K562 (cell line): ENCODE results near the gene ANKLE2. TPM values are rescaled to one million over a fixed set of nuclear protein-coding genes. Genes with fewer than 3 reads are reported as not detected.

Source experiments
- ATAC-seq: fragments of 200-7000 bp; cut with Tn5 transposase; 3 replicates; pipeline ENCODE4 v1.9.1; 2020; ENCODE audit warnings: moderate library complexity
- BruUV-seq: library from RNA; stranded (reverse); fragments of 400-500 nt; replicated peaks from 2 replicates; lab custom pipeline; 2021; lab: Mats Ljungman, UMichigan
- CTCF ChIA-PET: fragments of 300-600 bp; formaldehyde crosslinking; extraction: SDS; loops from one replicate; lab custom pipeline; 2021; ENCODE audit warnings: low intra/inter-chr PET ratio; lab: Yijun Ruan, JAX
- POLR2A ChIA-PET: fragments of 300-600, 350-650 bp; sonication (Branson Sonifier 250); formaldehyde crosslinking; extraction: SDS; loops from one replicate; lab custom pipeline; 2021; ENCODE audit warnings: antibody characterized with exemption, inconsistent platforms; lab: Yijun Ruan, JAX
- DNase-seq, 4 experiments: peaks; one replicate each; pipeline versions ENCODE4 v3.0.0 to v3.0.0-alpha.2; 2011 to 2018; ENCODE audit warnings: low spot score in 3 of 4, mixed read lengths in 3 of 4; ENCODE audit errors: extremely low read depth in 1 of 4
- FAIRE-seq: peaks from 2 replicates; lab custom pipeline; 2011; peaks lifted over from hg19 to GRCh38; lab: Jason Lieb, UNC
- H2AFZ ChIP-seq: 2 replicates; pipeline ENCODE4 v1.6.0; 2011; ENCODE audit warnings: low read depth, low read length, control low read depth, inconsistent platforms
- H3K27ac ChIP-seq: fragments of 200-600 bp; 3 replicates; pipeline ENCODE4 v1.8.0; 2011; ENCODE audit warnings: low read depth, mild to moderate bottlenecking, control low read depth, inconsistent platforms, low read length, moderate library complexity, mixed read lengths; ENCODE audit errors: extremely low read depth
- H3K27me3 ChIP-seq, 2 experiments: fragments of 300-600 bp in 1 of 2; 2 replicates in 1 of 2; 3 replicates in 1 of 2; pipeline versions ENCODE4 v1.6.0 to v1.8.0; 2011; ENCODE audit warnings: inconsistent platforms in 2 of 2, low read length in 2 of 2, mild to moderate bottlenecking in 1 of 2, mixed read lengths in 1 of 2, moderate library complexity in 1 of 2; ENCODE audit not compliant: control insufficient read depth in 2 of 2, insufficient read depth in 2 of 2
- H3K36me3 ChIP-seq: fragments of 300-600 bp; 3 replicates; pipeline ENCODE4 v1.8.0; 2011; ENCODE audit warnings: mild to moderate bottlenecking, low read length, inconsistent platforms; ENCODE audit not compliant: control insufficient read depth, insufficient read depth
- H3K4me1 ChIP-seq, 2 experiments: fragments of 200-600 bp in 1 of 2; replicated peaks in 1 of 2; 2 replicates in 1 of 2; 3 replicates in 1 of 2; pipeline versions ENCODE4 v1.5.1 to v1.8.0; 2011; ENCODE audit warnings: inconsistent platforms in 2 of 2, low read length in 2 of 2, mild to moderate bottlenecking in 1 of 2, mixed read lengths in 1 of 2, moderate library complexity in 1 of 2; ENCODE audit not compliant: control insufficient read depth in 2 of 2, insufficient read depth in 2 of 2
- H3K4me2 ChIP-seq: 2 replicates; pipeline ENCODE4 v1.6.1; 2011; ENCODE audit warnings: low read length, control low read depth, inconsistent platforms, mixed read lengths; ENCODE audit not compliant: insufficient read depth
- H3K4me3 ChIP-seq: fragments of 200-600 bp; sonication (generic), shearing (Covaris generic); 2 replicates; pipeline ENCODE4 v1.5.1; 2016; ENCODE audit warnings: control low read depth, inconsistent platforms
- H3K79me2 ChIP-seq: fragments of 200-600 bp; 3 replicates; pipeline ENCODE4 v1.8.0; 2011; ENCODE audit warnings: low read length, inconsistent platforms; ENCODE audit not compliant: control insufficient read depth, insufficient read depth
- H3K9ac ChIP-seq, 2 experiments: 2 replicates each; pipeline versions ENCODE4 v1.6.0 to v1.6.1; 2011; ENCODE audit warnings: low read depth in 2 of 2, low read length in 2 of 2, control low read depth in 1 of 2, inconsistent platforms in 1 of 2, mild to moderate bottlenecking in 1 of 2, mixed read lengths in 1 of 2; ENCODE audit not compliant: insufficient read depth in 1 of 2
- H3K9me1 ChIP-seq: one replicate; pipeline ENCODE4 v1.6.0; 2011; ENCODE audit warnings: inconsistent platforms, mild to moderate bottlenecking, low read length, moderate library complexity; ENCODE audit not compliant: control insufficient read depth, insufficient read depth
- H3K9me3 ChIP-seq: replicated peaks from 2 replicates; pipeline ENCODE4 v1.5.1; 2011; ENCODE audit warnings: low read depth, low read length, inconsistent platforms; ENCODE audit not compliant: control insufficient read depth, insufficient read depth
- H4K20me1 ChIP-seq: replicated peaks from 2 replicates; pipeline ENCODE4 v1.6.1; 2011; ENCODE audit warnings: low read length, inconsistent platforms, mixed read lengths; ENCODE audit not compliant: control insufficient read depth, insufficient read depth
- ATF1 ChIP-seq, 2 experiments: fragments of 450-650 bp in 1 of 2; IDR thresholded peaks; 2 replicates each; pipeline ENCODE4 v1.6.1; 2016; ENCODE audit warnings: missing compliant biosample characterization in 1 of 2, missing genetic modification characterization in 1 of 2
- ELF1 ChIP-seq: fragments of 200-800 bp; sonication (Bioruptor generic); IDR thresholded peaks from 2 replicates; pipeline ENCODE4 v1.6.1; 2016; ENCODE audit warnings: missing genetic modification characterization, missing compliant biosample characterization
- GTF2A2 ChIP-seq: IDR thresholded peaks from 2 replicates; pipeline ENCODE4 v1.6.1; 2016; ENCODE audit warnings: mild to moderate bottlenecking, missing genetic modification characterization, missing compliant biosample characterization
- KLF13 ChIP-seq: fragments of 450-650 bp; IDR thresholded peaks from 2 replicates; pipeline ENCODE4 v1.6.1; 2016; ENCODE audit warnings: missing genetic modification characterization, low read depth, mild to moderate bottlenecking, missing compliant biosample characterization, moderate library complexity, borderline replicate concordance
- PHB2 ChIP-seq: fragments of 450-650 bp; IDR thresholded peaks from 2 replicates; pipeline ENCODE4 v1.6.1; 2017; ENCODE audit warnings: low read depth
- PHF8 ChIP-seq: fragments of 200-600 bp; sonication (generic); IDR thresholded peaks from 2 replicates; pipeline ENCODE4 v1.6.1; 2012; ENCODE audit warnings: mixed run types, mild to moderate bottlenecking, inconsistent platforms, low read length, moderate library complexity, borderline replicate concordance
- PHTF2 ChIP-seq: fragments of 250-450 bp; sonication (Bioruptor Pico); IDR thresholded peaks from 2 replicates; pipeline ENCODE4 v1.5.0; 2021; ENCODE audit warnings: mild to moderate bottlenecking
- ZBTB8A ChIP-seq: fragments of 450-650 bp; IDR thresholded peaks from 2 replicates; pipeline ENCODE4 v1.6.1; 2018; ENCODE audit warnings: mild to moderate bottlenecking, moderate library complexity; ENCODE audit not compliant: partially characterized antibody
- ZNF140 ChIP-seq: fragments of 250-450 bp; sonication (Bioruptor Pico); IDR thresholded peaks from 2 replicates; pipeline ENCODE4 v1.8.0; 2021; ENCODE audit warnings: moderate library complexity, mild to moderate bottlenecking, inconsistent platforms
- ZNF174 ChIP-seq: fragments of 250-450 bp; sonication (Bioruptor Pico); IDR thresholded peaks from 2 replicates; pipeline ENCODE4 v1.4.0; 2020; ENCODE audit warnings: mild to moderate bottlenecking
- ZNF324 ChIP-seq: fragments of 250-450 bp; sonication (Bioruptor Pico); IDR thresholded peaks from 2 replicates; pipeline ENCODE4 v1.4.0; 2020; ENCODE audit warnings: mild to moderate bottlenecking
- WGBS: fragments of 100-300 bp; shearing (Covaris generic); methylation state at CpG from one replicate; pipeline ENCODE4 v1.1.6; 2016; ENCODE audit warnings: low coverage, mixed read lengths; ENCODE audit not compliant: insufficient coverage; ENCODE audit errors: missing lambda C conversion rate; 5-methylcytosine and 5-hydroxymethylcytosine counted together
- in situ Hi-C: fragments of 300-500 bp; cut with MboI; formaldehyde crosslinking; loops from 4 replicates; pipeline ENCODE4 v1.15.0; 2018; ENCODE audit warnings: inconsistent platforms, mixed read lengths
- intact Hi-C: fragments of 100-400 bp; cut with micrococcal nuclease; formaldehyde crosslinking; loops from 2 replicates; pipeline ENCODE4 v1.14.2; 2022
- polyA plus RNA-seq, 8 experiments: library from polyadenylated mRNA; depleted of rRNA in 4 of 8; stranded (reverse) in 5 of 8; unstranded in 3 of 8; fragments of >200 nt; fragmentation: Nextera tagmentation in 2 of 8; fragmentation: Illumina TruSeq in 1 of 8; extraction: Ambion mirVana in 2 of 8; extraction: Trizol in 1 of 8; gene quantifications; 2 replicates each; pipeline versions ENCODE4 v1.2.1 to v1.2.3, GENCODE V29; 2011 to 2014; ENCODE audit warnings: inconsistent platforms in 1 of 8, missing spikeins in 1 of 8
- total RNA-seq, 7 experiments: library from RNA; depleted of rRNA in 6 of 7; stranded (reverse); fragments of >200 nt in 6 of 7; fragmentation: Illumina TruSeq in 2 of 7; extraction: Trizol in 2 of 7; gene quantifications; 2 replicates each; pipeline versions ENCODE4 v1.2.1 to v1.2.3, GENCODE V29; 2011 to 2021; ENCODE audit warnings: low replicate concordance in 1 of 7
- TF ChIP-seq, protein P1 (sequence below), 2 experiments: fragments of 450-650 bp; IDR thresholded peaks; 2 replicates each; pipeline ENCODE4 v1.6.1; 2016; ENCODE audit warnings: mild to moderate bottlenecking in 2 of 2, borderline replicate concordance in 1 of 2, low read depth in 1 of 2, moderate library complexity in 1 of 2
- TF ChIP-seq, protein P2 (sequence below): sonication (generic); formaldehyde crosslinking; IDR thresholded peaks from 2 replicates; pipeline ENCODE4 v1.8.1; 2023; ENCODE audit warnings: mild to moderate bottlenecking, missing genetic modification reagents

ANKLE2 gene
- total and polyA plus RNA-seq, 9 of the 15 experiments (the other 6 are each of a cell fraction or from before 2014, with no cell fraction given): 3.2 to 57.7 (median 45.6) TPM

DNA sequence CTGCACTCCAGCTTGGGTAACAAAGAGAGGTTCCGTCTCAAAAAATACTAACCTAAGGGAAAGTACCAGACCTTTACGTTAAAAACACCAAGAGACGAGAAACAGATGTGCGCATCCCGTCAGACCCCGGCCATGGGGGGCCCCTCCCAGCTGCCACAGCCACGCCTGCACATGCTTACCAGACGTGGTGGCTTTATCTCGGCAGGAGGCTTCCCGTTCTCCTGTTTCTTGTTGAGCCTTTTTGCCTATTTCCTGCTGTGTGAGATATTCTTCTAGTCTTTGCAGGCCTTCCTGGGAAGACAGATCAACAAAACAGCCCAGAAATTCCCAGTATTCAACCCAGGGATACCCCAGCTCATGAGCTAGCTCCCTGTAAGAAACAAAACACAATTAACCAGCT lies 27.4 kb downstream of the ANKLE2 start:
- FAIRE-seq (no peak), ATAC-seq (no peak), DNase-seq (no peak)
- H4K20me1 ChIP-seq: no peaks in the 10 kb centered on the region
- H3K4me3 ChIP-seq: no peak overlapping the region
- H3K4me1 ChIP-seq: no peaks in the 10 kb centered on the region
- WGBS: 85% methylated on average over 9 of the region's 10 CpGs
- no peak overlapping the region for H2AFZ ChIP-seq
- H3K27me3 ChIP-seq: no peaks in the 10 kb centered on the region
- no peaks in the 10 kb centered on the region for H3K79me2 ChIP-seq
- no TSS peak for BruUV-seq
- no peak overlapping the region for H3K4me2 ChIP-seq
- H3K36me3 ChIP-seq: peaks cover 90% of the 10 kb centered on the region
- ChIA-PET CTCF (no interaction called here), POLR2A (interaction anchor here (0.9 kb wide), 1 partner anchor 31 kb away, joined by 3 read pairs; no protein-coding TSS in a partner anchor)
- in situ Hi-C loops: no loop called here
- H3K9me1 ChIP-seq: no peaks in the 10 kb centered on the region
- no peak overlapping the region for H3K27ac ChIP-seq
- no peak overlapping the region for H3K9ac ChIP-seq
- intact Hi-C loops: no loop called here
- H3K9me3 ChIP-seq: peaks cover 6% of the 10 kb centered on the region; the same call in 1 of the 2 replicates
- TF ChIP-seq KLF13 (tag): no peak
- TF ChIP-seq, protein P1, sequence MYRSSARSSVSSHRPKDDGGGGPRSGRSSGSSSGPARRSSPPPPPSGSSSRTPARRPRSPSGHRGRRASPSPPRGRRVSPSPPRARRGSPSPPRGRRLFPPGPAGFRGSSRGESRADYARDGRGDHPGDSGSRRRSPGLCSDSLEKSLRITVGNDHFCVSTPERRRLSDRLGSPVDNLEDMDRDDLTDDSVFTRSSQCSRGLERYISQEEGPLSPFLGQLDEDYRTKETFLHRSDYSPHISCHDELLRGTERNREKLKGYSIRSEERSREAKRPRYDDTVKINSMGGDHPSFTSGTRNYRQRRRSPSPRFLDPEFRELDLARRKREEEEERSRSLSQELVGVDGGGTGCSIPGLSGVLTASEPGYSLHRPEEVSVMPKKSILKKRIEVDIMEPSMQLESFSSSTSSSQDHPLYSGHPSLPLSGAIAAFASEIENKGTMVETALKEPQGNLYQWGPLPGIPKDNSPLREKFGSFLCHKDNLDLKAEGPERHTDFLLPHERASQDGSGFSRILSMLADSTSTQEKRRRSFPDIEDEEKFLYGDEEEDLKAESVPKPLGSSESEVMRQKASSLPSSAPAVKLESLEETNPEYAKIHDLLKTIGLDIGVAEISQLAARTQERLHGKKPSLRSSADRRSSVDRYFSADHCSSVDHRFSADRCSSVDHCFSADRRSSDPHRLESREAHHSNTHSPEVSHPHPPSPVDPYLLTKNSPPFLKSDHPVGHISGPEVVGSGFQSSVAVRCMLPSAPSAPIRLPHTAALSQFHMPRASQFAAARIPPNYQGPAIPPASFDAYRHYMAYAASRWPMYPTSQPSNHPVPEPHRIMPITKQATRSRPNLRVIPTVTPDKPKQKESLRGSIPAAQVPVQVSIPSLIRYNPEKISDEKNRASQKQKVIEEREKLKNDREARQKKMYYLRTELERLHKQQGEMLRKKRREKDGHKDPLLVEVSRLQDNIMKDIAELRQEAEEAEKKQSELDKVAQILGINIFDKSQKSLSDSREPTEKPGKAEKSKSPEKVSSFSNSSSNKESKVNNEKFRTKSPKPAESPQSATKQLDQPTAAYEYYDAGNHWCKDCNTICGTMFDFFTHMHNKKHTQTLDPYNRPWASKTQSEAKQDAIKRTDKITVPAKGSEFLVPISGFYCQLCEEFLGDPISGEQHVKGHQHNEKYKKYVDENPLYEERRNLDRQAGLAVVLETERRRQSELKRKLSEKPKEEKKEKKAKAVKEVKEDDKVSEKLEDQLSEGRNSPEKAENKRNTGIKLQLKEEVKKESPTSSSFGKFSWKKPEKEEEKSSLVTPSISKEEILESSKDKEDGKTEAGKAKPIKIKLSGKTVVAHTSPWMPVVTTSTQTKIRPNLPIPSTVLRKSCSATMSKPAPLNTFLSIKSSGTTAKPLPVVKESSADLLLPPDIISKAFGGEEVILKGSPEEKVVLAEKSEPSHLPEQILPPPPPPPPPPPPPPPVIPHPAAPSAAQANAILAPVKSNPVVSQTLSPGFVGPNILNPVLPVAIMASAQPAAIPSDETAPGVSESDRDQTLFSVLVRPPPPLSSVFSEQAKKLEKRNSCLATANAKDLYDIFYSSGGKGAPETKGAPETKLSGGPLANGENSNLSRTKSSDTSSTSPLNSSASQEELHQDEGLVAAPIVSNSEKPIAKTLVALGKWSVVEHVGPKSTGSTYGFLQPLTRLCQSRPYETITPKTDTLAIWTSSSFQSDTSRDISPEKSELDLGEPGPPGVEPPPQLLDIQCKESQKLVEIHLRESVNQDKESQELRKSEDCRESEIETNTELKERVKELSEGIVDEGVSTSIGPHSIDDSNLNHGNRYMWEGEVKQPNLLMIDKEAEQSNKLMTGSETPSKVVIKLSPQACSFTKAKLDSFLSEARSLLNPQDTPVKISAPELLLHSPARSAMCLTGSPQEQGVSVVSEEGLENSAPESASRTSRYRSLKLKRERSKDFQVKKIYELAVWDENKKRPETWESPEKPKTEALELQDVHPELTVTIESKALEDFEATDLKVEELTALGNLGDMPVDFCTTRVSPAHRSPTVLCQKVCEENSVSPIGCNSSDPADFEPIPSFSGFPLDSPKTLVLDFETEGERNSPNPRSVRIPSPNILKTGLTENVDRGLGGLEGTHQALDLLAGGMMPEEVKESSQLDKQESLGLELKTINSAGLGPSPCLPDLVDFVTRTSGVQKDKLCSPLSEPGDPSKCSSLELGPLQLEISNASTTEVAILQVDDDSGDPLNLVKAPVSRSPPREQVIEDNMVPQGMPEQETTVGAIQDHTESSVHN (IDR thresholded peaks at IDR 0.05; ENCODE audit: borderline replicate concordance in 1 of 2, low read depth in 1 of 2): no peak
- TF ChIP-seq ZNF174: no peak
- TF ChIP-seq ZNF140 (CRISPR knock-in tag): no peak
- no peak for TF ChIP-seq ATF1 (CRISPR knock-in tag; IDR thresholded peaks at IDR 0.05)
- TF ChIP-seq ATF1 (tag; IDR thresholded peaks at IDR 0.05): no peak
- no peak for TF ChIP-seq PHTF2 (CRISPR knock-in tag)
- no peak for TF ChIP-seq PHF8
- TF ChIP-seq ZNF324 (CRISPR knock-in tag): no peak
- no peak for TF ChIP-seq ELF1 (tag)
- no peak for TF ChIP-seq PHB2
- no peak for TF ChIP-seq ZBTB8A
- TF ChIP-seq, protein P2, sequence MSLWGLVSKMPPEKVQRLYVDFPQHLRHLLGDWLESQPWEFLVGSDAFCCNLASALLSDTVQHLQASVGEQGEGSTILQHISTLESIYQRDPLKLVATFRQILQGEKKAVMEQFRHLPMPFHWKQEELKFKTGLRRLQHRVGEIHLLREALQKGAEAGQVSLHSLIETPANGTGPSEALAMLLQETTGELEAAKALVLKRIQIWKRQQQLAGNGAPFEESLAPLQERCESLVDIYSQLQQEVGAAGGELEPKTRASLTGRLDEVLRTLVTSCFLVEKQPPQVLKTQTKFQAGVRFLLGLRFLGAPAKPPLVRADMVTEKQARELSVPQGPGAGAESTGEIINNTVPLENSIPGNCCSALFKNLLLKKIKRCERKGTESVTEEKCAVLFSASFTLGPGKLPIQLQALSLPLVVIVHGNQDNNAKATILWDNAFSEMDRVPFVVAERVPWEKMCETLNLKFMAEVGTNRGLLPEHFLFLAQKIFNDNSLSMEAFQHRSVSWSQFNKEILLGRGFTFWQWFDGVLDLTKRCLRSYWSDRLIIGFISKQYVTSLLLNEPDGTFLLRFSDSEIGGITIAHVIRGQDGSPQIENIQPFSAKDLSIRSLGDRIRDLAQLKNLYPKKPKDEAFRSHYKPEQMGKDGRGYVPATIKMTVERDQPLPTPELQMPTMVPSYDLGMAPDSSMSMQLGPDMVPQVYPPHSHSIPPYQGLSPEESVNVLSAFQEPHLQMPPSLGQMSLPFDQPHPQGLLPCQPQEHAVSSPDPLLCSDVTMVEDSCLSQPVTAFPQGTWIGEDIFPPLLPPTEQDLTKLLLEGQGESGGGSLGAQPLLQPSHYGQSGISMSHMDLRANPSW (CRISPR knock-in tag): no peak
- TF ChIP-seq GTF2A2: no peak
